ENCODE measurements around the gene DBF4B. TPM values are rescaled to one million over a fixed set of nuclear protein-coding genes. Genes with fewer than 3 reads are reported as not detected.

The DBF4B gene
- total and polyA plus RNA-seq, 2 of the 13 experiments (the other 11 are each of a cell fraction or from before 2014, with no cell fraction given), result 11.7 to 13.2 TPM

DNA sequence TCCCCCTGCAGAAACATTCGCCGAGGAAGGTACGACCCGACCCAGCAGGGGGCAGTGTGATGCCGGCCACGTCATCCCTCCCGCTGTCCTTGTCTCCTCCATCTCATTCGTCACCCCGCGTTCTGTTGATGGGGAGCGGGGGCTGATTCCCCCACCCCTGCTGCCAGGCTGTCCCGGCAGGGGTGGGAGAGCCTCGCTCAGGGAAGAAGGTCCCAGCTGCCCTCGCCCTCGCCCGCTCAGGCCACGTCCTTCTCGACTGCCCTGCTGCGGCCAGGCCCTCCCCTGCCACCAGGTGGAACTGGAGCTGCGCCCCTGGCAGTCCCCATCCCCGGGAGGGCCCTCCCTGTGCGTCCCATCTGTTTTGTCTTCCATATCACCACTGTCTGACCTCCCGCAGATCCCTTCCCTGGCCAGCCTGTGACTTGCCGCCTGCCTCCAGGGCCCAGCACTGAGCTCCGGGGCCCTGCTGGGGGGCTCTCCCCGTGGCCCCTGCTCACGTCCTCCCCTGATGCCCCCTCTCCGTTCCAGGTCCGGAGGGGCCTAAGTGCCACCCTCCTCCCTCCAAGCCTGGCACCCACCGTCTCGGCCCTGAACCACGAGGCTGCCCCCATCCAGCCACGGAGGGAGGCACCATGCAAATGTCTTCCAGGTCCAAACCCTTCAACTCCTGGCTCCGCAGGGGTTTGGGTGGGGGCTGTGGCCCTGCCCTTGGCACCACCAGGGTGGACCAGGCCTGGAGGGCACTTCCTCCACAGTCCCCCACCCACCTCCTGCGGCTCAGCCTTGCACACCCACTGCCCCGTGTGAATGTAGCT lies 71.0 kb downstream of the DBF4B start (continued):
- TF ChIP-seq, protein P1, sequence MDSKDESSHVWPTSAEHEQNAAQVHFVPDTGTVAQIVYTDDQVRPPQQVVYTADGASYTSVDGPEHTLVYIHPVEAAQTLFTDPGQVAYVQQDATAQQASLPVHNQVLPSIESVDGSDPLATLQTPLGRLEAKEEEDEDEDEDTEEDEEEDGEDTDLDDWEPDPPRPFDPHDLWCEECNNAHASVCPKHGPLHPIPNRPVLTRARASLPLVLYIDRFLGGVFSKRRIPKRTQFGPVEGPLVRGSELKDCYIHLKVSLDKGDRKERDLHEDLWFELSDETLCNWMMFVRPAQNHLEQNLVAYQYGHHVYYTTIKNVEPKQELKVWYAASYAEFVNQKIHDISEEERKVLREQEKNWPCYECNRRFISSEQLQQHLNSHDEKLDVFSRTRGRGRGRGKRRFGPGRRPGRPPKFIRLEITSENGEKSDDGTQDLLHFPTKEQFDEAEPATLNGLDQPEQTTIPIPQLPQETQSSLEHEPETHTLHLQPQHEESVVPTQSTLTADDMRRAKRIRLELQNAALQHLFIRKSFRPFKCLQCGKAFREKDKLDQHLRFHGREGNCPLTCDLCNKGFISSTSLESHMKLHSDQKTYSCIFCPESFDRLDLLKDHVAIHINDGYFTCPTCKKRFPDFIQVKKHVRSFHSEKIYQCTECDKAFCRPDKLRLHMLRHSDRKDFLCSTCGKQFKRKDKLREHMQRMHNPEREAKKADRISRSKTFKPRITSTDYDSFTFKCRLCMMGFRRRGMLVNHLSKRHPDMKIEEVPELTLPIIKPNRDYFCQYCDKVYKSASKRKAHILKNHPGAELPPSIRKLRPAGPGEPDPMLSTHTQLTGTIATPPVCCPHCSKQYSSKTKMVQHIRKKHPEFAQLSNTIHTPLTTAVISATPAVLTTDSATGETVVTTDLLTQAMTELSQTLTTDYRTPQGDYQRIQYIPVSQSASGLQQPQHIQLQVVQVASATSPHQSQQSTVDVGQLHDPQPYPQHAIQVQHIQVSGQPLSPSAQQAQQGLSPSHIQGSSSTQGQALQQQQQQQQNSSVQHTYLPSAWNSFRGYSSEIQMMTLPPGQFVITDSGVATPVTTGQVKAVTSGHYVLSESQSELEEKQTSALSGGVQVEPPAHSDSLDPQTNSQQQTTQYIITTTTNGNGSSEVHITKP (CRISPR knock-in tag; IDR thresholded peaks at IDR 0.05; ENCODE audit: low read depth), result peak; percentile 51; the same call in 1 of the 2 replicates
- TF ChIP-seq FOXM1 (CRISPR knock-in tag; IDR thresholded peaks at IDR 0.05) (no peak), ZNF891 (CRISPR knock-in tag; IDR thresholded peaks at IDR 0.05) (no peak), KDM6A (CRISPR knock-in tag; IDR thresholded peaks at IDR 0.05; ENCODE audit: low read depth) (no peak), ZNF510 (CRISPR knock-in tag; IDR thresholded peaks at IDR 0.05; ENCODE audit: low read depth) (no peak), SMAD9 (CRISPR knock-in tag; IDR thresholded peaks at IDR 0.05) (no peak), SP5 (CRISPR knock-in tag; IDR thresholded peaks at IDR 0.05; ENCODE audit: borderline replicate concordance, low read depth) (no peak), AHR (CRISPR knock-in tag; IDR thresholded peaks at IDR 0.05) (no peak), FOXP4 (CRISPR knock-in tag; IDR thresholded peaks at IDR 0.05) (no peak), TOPORS (CRISPR knock-in tag; IDR thresholded peaks at IDR 0.05) (no peak), ZNF770 (CRISPR knock-in tag; IDR thresholded peaks at IDR 0.05) (no peak), PBX2 (CRISPR knock-in tag; IDR thresholded peaks at IDR 0.05) (no peak), RBFOX2 (IDR thresholded peaks at IDR 0.05; ENCODE audit: low read depth, low read length) (no peak), MEIS1 (CRISPR knock-in tag; IDR thresholded peaks at IDR 0.05; ENCODE audit: borderline replicate concordance) (no peak), ZFP37 (CRISPR knock-in tag; IDR thresholded peaks at IDR 0.05; ENCODE audit: borderline replicate concordance) (no peak), ZNF224 (CRISPR knock-in tag; IDR thresholded peaks at IDR 0.05) (no peak), ZNF446 (CRISPR knock-in tag; IDR thresholded peaks at IDR 0.05) (no peak), ZBTB1 (CRISPR knock-in tag; IDR thresholded peaks at IDR 0.05; ENCODE audit: borderline replicate concordance) (no peak), ZFP62 (CRISPR knock-in tag; IDR thresholded peaks at IDR 0.05) (no peak), MTA3 (CRISPR knock-in tag; IDR thresholded peaks at IDR 0.05) (no peak)

Measured in HepG2 (cell line).